ENCODE measurements around the gene INPP4A. TPM values are rescaled to one million over a fixed set of nuclear protein-coding genes. Genes with fewer than 3 reads are reported as not detected.

INPP4A gene
- total and polyA plus RNA-seq, 9 of the 15 experiments (the other 6 are each of a cell fraction or from before 2014, with no cell fraction given) = 1.8 to 15.7 (median 8.3) TPM

GRCh38 chr2:98476192-98476868, 31.7 kb downstream of the INPP4A start:
- no peak for TF ChIP-seq DNMT1 (IDR thresholded peaks at IDR 0.05)
- no peak for TF ChIP-seq ZNF282 (CRISPR knock-in tag; IDR thresholded peaks at IDR 0.05)
- no peak for TF ChIP-seq BRCA1 (IDR thresholded peaks at IDR 0.05)
- no peak for TF ChIP-seq BRCA1 (CRISPR knock-in tag; IDR thresholded peaks at IDR 0.05)
- TF ChIP-seq ARHGAP35 (IDR thresholded peaks at IDR 0.05; ENCODE audit: partially characterized antibody) = no peak
- TF ChIP-seq TCFL5 (CRISPR knock-in tag; conservative IDR thresholded peaks at IDR 0.05) = no peak
- TF ChIP-seq BRF2 (IDR thresholded peaks at IDR 0.05; ENCODE audit: borderline replicate concordance, insufficient read depth, insufficient read length) = no peak
- no peak for TF ChIP-seq DEAF1 (CRISPR knock-in tag; IDR thresholded peaks at IDR 0.05)
- no peak for TF ChIP-seq TCF7L2 (IDR thresholded peaks at IDR 0.05; ENCODE audit: low read depth, low read length)
- TF ChIP-seq ZBTB11 (CRISPR knock-in tag; IDR thresholded peaks at IDR 0.05) = no peak
- TF ChIP-seq YBX1 (IDR thresholded peaks at IDR 0.05) = no peak
- no peak for TF ChIP-seq HMGN3 (IDR thresholded peaks at IDR 0.05; ENCODE audit: borderline replicate concordance, extremely low read depth, insufficient read length, low read depth, low read length)
- peaks cover 17% of the 10 kb centered on the region for H3K9me1 ChIP-seq (ENCODE audit: control insufficient read depth, insufficient read depth, low read length)
- H3K4me1 ChIP-seq (replicated peaks in 1 of 2; ENCODE audit: control insufficient read depth in 2 of 2, insufficient read depth in 2 of 2, low read length in 2 of 2) = peaks cover 5 to 35% of the 10 kb centered on the region in 2 experiments; a peak in 3 of 5 replicates
- no peak overlapping the region for H3K4me3 ChIP-seq
- H3K36me3 ChIP-seq (ENCODE audit: control insufficient read depth, insufficient read depth, low read length) = no peaks in the 10 kb centered on the region
- ATAC-seq (no peak), DNase-seq (ENCODE audit: extremely low read depth in 1 of 4, low spot score in 3 of 4) (no peak), FAIRE-seq (no peak)
- H2AFZ ChIP-seq (ENCODE audit: low read depth, low read length) = no peak overlapping the region
- WGBS (ENCODE audit: insufficient coverage, low coverage, missing lambda C conversion rate) = 68% methylated on average over 8 of the region's 9 CpGs
- H3K27me3 ChIP-seq (ENCODE audit: control insufficient read depth in 2 of 2, insufficient read depth in 2 of 2, low read length in 2 of 2) = no peaks in the 10 kb centered on the region
- ChIA-PET CTCF (ENCODE audit: low intra/inter-chr PET ratio) (no interaction called here), POLR2A (interaction anchor here (1.4 to 2.1 kb wide), 2 partner anchors 12 kb away, joined by 3 to 6 read pairs; no protein-coding TSS in a partner anchor)
- peaks cover 47% of the 10 kb centered on the region for H4K20me1 ChIP-seq (replicated peaks; ENCODE audit: control insufficient read depth, insufficient read depth, low read length)
- no TSS peak for BruUV-seq (replicated peaks)
- in situ Hi-C loops (cut with MboI) = no loop called here
- H3K9me3 ChIP-seq (replicated peaks; ENCODE audit: control insufficient read depth, insufficient read depth, low read depth, low read length) = no peaks in the 10 kb centered on the region
- H3K27ac ChIP-seq (ENCODE audit: extremely low read depth, low read depth, low read length) = no peak overlapping the region
- no peak overlapping the region for H3K4me2 ChIP-seq (ENCODE audit: insufficient read depth, low read length)
- intact Hi-C loops (cut with micrococcal nuclease) = no loop called here
- no peak overlapping the region for H3K9ac ChIP-seq (ENCODE audit: insufficient read depth in 1 of 2, low read depth in 2 of 2, low read length in 2 of 2)
- H3K79me2 ChIP-seq (ENCODE audit: control insufficient read depth, insufficient read depth, low read length) = peaks cover 6% of the 10 kb centered on the region; the same call in 2 of the 3 replicates
